WERI-Rb-1 (cell line): ENCODE measurements around the gene EXTL1.
A peak's percentile ranks its signal among the peaks of the same experiment; 100 is the strongest.

Experiments
- DNase-seq: peaks from one replicate; pipeline ENCODE4 v3.0.0-alpha.2; 2020
- H3K27ac ChIP-seq: fragments of 250-450 bp; sonication (Bioruptor Pico); 2 replicates; pipeline ENCODE4 v1.5.1; 2020; ENCODE audit warnings: mild to moderate bottlenecking, moderate library complexity
- H3K27me3 ChIP-seq: fragments of 250-450 bp; sonication (Bioruptor Pico); 2 replicates; pipeline ENCODE4 v1.5.1; 2021; ENCODE audit warnings: mild to moderate bottlenecking, low read depth, moderate library complexity; ENCODE audit not compliant: insufficient read depth, severe bottlenecking
- H3K36me3 ChIP-seq: fragments of 250-450 bp; sonication (Bioruptor Pico); 2 replicates; pipeline ENCODE4 v1.5.1; 2020; ENCODE audit warnings: mild to moderate bottlenecking, moderate library complexity
- H3K4me3 ChIP-seq: 2 replicates; pipeline ENCODE4 v1.5.1; 2011; ENCODE audit warnings: low read depth, mild to moderate bottlenecking, control low read depth, low read length
- H3K9me3 ChIP-seq: fragments of 250-450 bp; sonication (Bioruptor Pico); 2 replicates; pipeline ENCODE4 v1.5.1; 2021; ENCODE audit warnings: mild to moderate bottlenecking, moderate library complexity; ENCODE audit not compliant: severe bottlenecking
- CTCF ChIP-seq: IDR thresholded peaks from 2 replicates; pipeline ENCODE4 v1.5.1; 2011; ENCODE audit warnings: low read depth, mild to moderate bottlenecking, control low read depth, inconsistent platforms, low read length

The EXTL1 gene

GRCh38 chr1:26058052-26058595 lies 36.5 kb downstream of the EXTL1 start:
- Histone ChIP-seq H3K9me3 (no peaks in the 10 kb centered on the region), H3K27me3 (no peaks in the 10 kb centered on the region), H3K27ac (no peak overlapping the region), H3K36me3 (no peaks in the 10 kb centered on the region), H3K4me3 (no peak overlapping the region)
- TF ChIP-seq CTCF: no peak
- DNase-seq: no peak

- TF ChIP-seq CTCF: no peak
- DNase-seq: peak; percentile 57
- no peaks in the 10 kb centered on the region for H3K36me3 ChIP-seq
- no peak overlapping the region for H3K4me3 ChIP-seq
- H3K27me3 ChIP-seq: no peaks in the 10 kb centered on the region
- H3K9me3 ChIP-seq: no peaks in the 10 kb centered on the region
- no peak overlapping the region for H3K27ac ChIP-seq
Measured at GRCh38 chr1:26059906-26060305, 38.3 kb downstream of the EXTL1 start.

- no peaks in the 10 kb centered on the region for H3K36me3 ChIP-seq
- TF ChIP-seq CTCF: no peak
- no peaks in the 10 kb centered on the region for H3K27me3 ChIP-seq
- no peak overlapping the region for H3K27ac ChIP-seq
- no peak for DNase-seq
- no peaks in the 10 kb centered on the region for H3K9me3 ChIP-seq
- H3K4me3 ChIP-seq: no peak overlapping the region
Measured at GRCh38 chr1:26060832-26061574, 39.4 kb downstream of the EXTL1 start.

GRCh38 chr1:26064553-26064952 lies 43.0 kb downstream of the EXTL1 start:
- no peak overlapping the region for H3K4me3 ChIP-seq
- TF ChIP-seq CTCF: no peak
- no peaks in the 10 kb centered on the region for H3K9me3 ChIP-seq
- H3K27ac ChIP-seq: no peak overlapping the region
- no peak for DNase-seq
- no peaks in the 10 kb centered on the region for H3K36me3 ChIP-seq
- H3K27me3 ChIP-seq: no peaks in the 10 kb centered on the region

GRCh38 chr1:26066160-26066559 lies 44.6 kb downstream of the EXTL1 start:
- Histone ChIP-seq H3K36me3 (no peaks in the 10 kb centered on the region), H3K4me3 (no peak overlapping the region), H3K9me3 (no peaks in the 10 kb centered on the region), H3K27me3 (no peaks in the 10 kb centered on the region), H3K27ac (no peak overlapping the region)
- peak; percentile 22 for DNase-seq
- no peak for TF ChIP-seq CTCF

- Histone ChIP-seq H3K27me3 (no peaks in the 10 kb centered on the region), H3K4me3 (no peak overlapping the region), H3K36me3 (no peaks in the 10 kb centered on the region), H3K27ac (no peak overlapping the region), H3K9me3 (no peaks in the 10 kb centered on the region)
- TF ChIP-seq CTCF: no peak
- DNase-seq: no peak
Measured at GRCh38 chr1:26066857-26067256, 45.3 kb downstream of the EXTL1 start.
